ENCODE results near the gene ROBO4.

DNA sequence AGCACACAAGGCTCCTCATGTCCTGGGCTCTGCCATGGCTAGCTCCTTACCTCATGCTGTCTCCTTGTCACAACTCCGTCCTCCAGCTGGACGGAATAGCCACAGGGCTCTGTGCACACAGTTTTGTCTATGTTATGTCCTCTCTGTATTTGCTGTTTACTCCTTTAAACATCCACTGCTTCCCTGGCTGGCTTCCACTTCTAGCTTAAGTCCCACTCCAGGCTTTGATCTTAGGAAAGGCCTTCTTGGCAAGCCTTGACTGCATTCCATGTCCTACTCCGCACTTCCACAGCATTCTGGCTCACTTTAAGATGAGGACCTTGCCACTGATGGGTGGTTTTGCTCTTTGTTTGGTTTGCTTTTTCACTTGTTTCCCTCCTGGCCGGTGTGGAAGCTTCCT lies 55.4 kb downstream of the ROBO4 start:
- TF ChIP-seq POLR2A (IDR thresholded peaks at IDR 0.05) = no peak
- TF ChIP-seq EP300 (IDR thresholded peaks at IDR 0.05; ENCODE audit: low read depth) = no peak
- no peak for TF ChIP-seq CTCF (IDR thresholded peaks at IDR 0.05)
- TF ChIP-seq POLR2AphosphoS5 (IDR thresholded peaks at IDR 0.05) = no peak
